Activated CD4-positive, alpha-beta T cell treated with anti-CD3 and anti-CD28 coated beads, Interleukin-2, amount 50 U/mL, for 16 hours (primary cell): Measurements from ENCODE around the gene ARF6.
"Not testable (repeated sequence)": the region's sequence is repeated elsewhere in the genome, so short reads cannot be mapped to it uniquely, and the experiment has no call there.

Experiments used
- DNase-seq: peaks from one replicate; pipeline ENCODE4 v3.0.0-alpha.2; 2020

The ARF6 gene

GRCh38 chr14:49892636-49893308, at the start of gene ARF6:
Gene ARF6 (plus strand): TSS chr14:49893082. CDS start chr14:49893737, 655 bp downstream.
- DNase-seq, result peak; percentile 99

- no peak for DNase-seq
Measured at GRCh38 chr14:49849213-49849847, 43.6 kb upstream of the ARF6 start.

- DNase-seq, result no peak
Measured at GRCh38 chr14:49851813-49852212, 41.1 kb upstream of the ARF6 start.

- DNase-seq, result peak; percentile 90
Measured at GRCh38 chr14:49852301-49853157, 40.4 kb upstream of the ARF6 start, which contains the start of gene NEMF. Gene NEMF (minus strand): TSS chr14:49852788. CDS start chr14:49852753, 35 bp downstream.

- DNase-seq, result no peak
Measured at GRCh38 chr14:49853158-49853477, 39.8 kb upstream of the ARF6 start.

- peak; percentile 83 for DNase-seq
Measured at GRCh38 chr14:49853572-49854375, 39.1 kb upstream of the ARF6 start.

- DNase-seq, result no peak
Measured at GRCh38 chr14:49857427-49858003, 35.4 kb upstream of the ARF6 start.

- peak; percentile 74 for DNase-seq
Measured at GRCh38 chr14:49858383-49858782, 34.5 kb upstream of the ARF6 start.

GRCh38 chr14:49860988-49861698, 31.7 kb upstream of the ARF6 start:
- no peak for DNase-seq

- DNase-seq, result peak; percentile 77
Measured at GRCh38 chr14:49861699-49862088, 31.2 kb upstream of the ARF6 start.

GRCh38 chr14:49862089-49862673, 30.7 kb upstream of the ARF6 start:
- peak; percentile 87 for DNase-seq

- DNase-seq, result peak; percentile 70
Measured at GRCh38 chr14:49863487-49864281, 29.2 kb upstream of the ARF6 start.

GRCh38 chr14:49865431-49865859, 27.4 kb upstream of the ARF6 start:
- peak; percentile 86 for DNase-seq

- DNase-seq, result peak; percentile 99
Measured at GRCh38 chr14:49867831-49868719, 24.8 kb upstream of the ARF6 start.

GRCh38 chr14:49868720-49869114, 24.2 kb upstream of the ARF6 start:
- DNase-seq, result no peak

- no peak for DNase-seq
Measured at GRCh38 chr14:49870908-49871307, 22.0 kb upstream of the ARF6 start.

GRCh38 chr14:49873548-49873947, 19.3 kb upstream of the ARF6 start:
- DNase-seq, result not testable (repeated sequence)

- DNase-seq, result no peak
Measured at GRCh38 chr14:49875640-49876198, 17.2 kb upstream of the ARF6 start.

- no peak for DNase-seq
Measured at GRCh38 chr14:49876563-49877127, 16.2 kb upstream of the ARF6 start.
